HepG2 (cell line): ENCODE measurements around the gene JAG1.

Source experiments
- CREB3 ChIP-seq: sonication (generic); formaldehyde crosslinking; IDR thresholded peaks from 2 replicates; pipeline ENCODE4 v1.5.0; 2020; ENCODE audit warnings: missing genetic modification reagents
- CTCF ChIP-seq: sonication (generic); formaldehyde crosslinking; IDR thresholded peaks from 2 replicates; pipeline ENCODE4 v1.5.0; 2020; ENCODE audit warnings: mild to moderate bottlenecking, missing genetic modification reagents, moderate library complexity
- DPF2 ChIP-seq: sonication (generic); formaldehyde crosslinking; IDR thresholded peaks from 2 replicates; pipeline ENCODE4 v1.4.0; 2020; ENCODE audit warnings: mild to moderate bottlenecking, low read depth, missing genetic modification reagents, borderline replicate concordance
- MAX ChIP-seq: IDR thresholded peaks from 2 replicates; pipeline ENCODE4 v1.6.1; 2012; ENCODE audit warnings: inconsistent platforms
- PHF8 ChIP-seq: sonication (generic); formaldehyde crosslinking; IDR thresholded peaks from 2 replicates; pipeline ENCODE4 v1.5.0; 2020; ENCODE audit warnings: missing genetic modification reagents
- POLR2AphosphoS5 ChIP-seq: IDR thresholded peaks from 2 replicates; pipeline ENCODE4 v1.6.1; 2012; ENCODE audit warnings: low read depth, low read length
- REST ChIP-seq, 2 experiments: IDR thresholded peaks; 2 replicates each; pipeline ENCODE4 v1.6.1; 2011 to 2012; ENCODE audit warnings: low read length in 2 of 2, borderline replicate concordance in 1 of 2, low read depth in 1 of 2, mild to moderate bottlenecking in 1 of 2, moderate library complexity in 1 of 2
- RFX1 ChIP-seq: fragments of 450-650 bp; IDR thresholded peaks from 2 replicates; pipeline ENCODE4 v1.6.1; 2017
- STAT6 ChIP-seq: sonication (generic); formaldehyde crosslinking; IDR thresholded peaks from 2 replicates; pipeline ENCODE4 v1.4.0; 2020; ENCODE audit warnings: missing genetic modification reagents, mild to moderate bottlenecking, borderline replicate concordance
- ZBTB4 ChIP-seq: sonication (generic); formaldehyde crosslinking; IDR thresholded peaks from 2 replicates; pipeline ENCODE4 v1.4.0; 2020; ENCODE audit warnings: missing genetic modification reagents, mild to moderate bottlenecking, borderline replicate concordance
- ZC3H13 ChIP-seq: sonication (generic); formaldehyde crosslinking; IDR thresholded peaks from 2 replicates; pipeline ENCODE4 v1.8.1; 2023; ENCODE audit warnings: mild to moderate bottlenecking, missing genetic modification reagents, moderate library complexity
- ZFY ChIP-seq: sonication (generic); formaldehyde crosslinking; IDR thresholded peaks from 2 replicates; pipeline ENCODE4 v1.4.0; 2020; ENCODE audit warnings: missing genetic modification reagents
- ZNF335 ChIP-seq: sonication (generic); formaldehyde crosslinking; IDR thresholded peaks from 2 replicates; pipeline ENCODE4 v1.4.0; 2020; ENCODE audit warnings: missing genetic modification reagents
- ZNF503 ChIP-seq: sonication (generic); formaldehyde crosslinking; IDR thresholded peaks from 2 replicates; pipeline ENCODE4 v1.4.0; 2020; ENCODE audit warnings: missing genetic modification reagents

- TF ChIP-seq ZC3H13 (CRISPR knock-in tag) (no peak), MAX (no peak), DPF2 (no peak), CTCF (CRISPR knock-in tag) (no peak), REST (IDR thresholded peaks at IDR 0.05; ENCODE audit: borderline replicate concordance in 1 of 2, low read depth in 1 of 2, low read length in 2 of 2) (no peak), CREB3 (CRISPR knock-in tag) (no peak), RFX1 (no peak), ZFY (CRISPR knock-in tag) (no peak), POLR2AphosphoS5 (no peak), ZBTB4 (CRISPR knock-in tag) (no peak), PHF8 (CRISPR knock-in tag) (no peak), ZNF503 (no peak), ZNF335 (CRISPR knock-in tag) (no peak), STAT6 (no peak)
Measured at GRCh38 chr20:10616212-10616611, 57.6 kb downstream of the JAG1 start.
